Omental fat pad (tissue), 4 donors: ENCODE results near the gene PPP1R9A. TPM values are rescaled to one million over a fixed set of nuclear protein-coding genes. Genes with fewer than 3 reads are reported as not detected.

Source experiments
- ATAC-seq: fragments of 150-250 bp; one replicate; pipeline ENCODE4 v1.9.1; 2016; ENCODE audit warnings: mild to moderate bottlenecking, moderate library complexity; ENCODE audit not compliant: low FRiP score
- DNase-seq: peaks from one replicate; pipeline ENCODE4 v3.0.0-alpha.2; 2019; ENCODE audit warnings: low spot score
- total RNA-seq, 4 donors: library from RNA; depleted of rRNA; stranded (reverse); fragments of >200 nt; gene quantifications; one replicate each; pipeline ENCODE4 v1.1.0, GENCODE V29; 2016
- TF ChIP-seq, protein P1 (sequence below), 3 donors: fragments of 450-650 bp; IDR thresholded peaks; one replicate each; pipeline ENCODE4 v1.5.1; 2016 to 2017; ENCODE audit warnings: antibody characterized with exemption in 3 of 3, mild to moderate bottlenecking in 3 of 3, moderate library complexity in 2 of 3

The PPP1R9A gene
- total RNA-seq, 4 donors from 2014 or later, result 5.5 to 16.5 (median 9.6) TPM

DNA sequence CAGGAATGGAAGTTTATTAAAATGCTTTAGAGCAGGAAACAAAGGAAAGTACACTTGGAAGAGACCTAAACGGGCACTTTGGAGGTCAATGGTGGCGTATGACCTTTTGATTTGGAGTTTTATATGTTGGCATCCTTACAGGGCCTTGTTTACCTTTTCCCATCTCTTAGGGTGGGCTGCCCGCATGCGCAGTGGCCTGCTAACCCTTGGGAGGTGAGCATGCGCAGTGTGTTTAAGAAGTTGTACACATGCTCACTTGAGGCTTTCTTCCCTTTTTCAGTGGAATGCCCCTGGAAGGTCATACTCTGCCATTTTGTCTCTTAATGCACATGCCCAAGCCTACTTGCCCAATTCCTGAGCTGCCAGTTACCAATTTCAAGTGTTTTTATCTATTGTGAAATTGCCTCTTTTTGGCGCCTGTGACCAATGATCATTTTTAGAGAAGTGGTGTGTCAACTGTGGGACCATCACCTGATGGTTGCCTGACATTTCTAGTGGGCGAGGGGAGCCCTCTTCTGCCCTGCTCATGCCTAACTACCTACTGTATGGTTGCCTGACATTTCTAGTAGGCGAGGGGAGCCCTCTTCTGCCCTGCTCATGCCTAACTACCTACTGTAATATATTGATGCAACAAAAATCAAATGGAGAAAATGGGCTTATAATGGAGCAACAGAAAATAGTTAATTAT is 138.0 kb downstream of the PPP1R9A start:
- no peak for DNase-seq
- ATAC-seq, result no peak
- TF ChIP-seq, protein P1, sequence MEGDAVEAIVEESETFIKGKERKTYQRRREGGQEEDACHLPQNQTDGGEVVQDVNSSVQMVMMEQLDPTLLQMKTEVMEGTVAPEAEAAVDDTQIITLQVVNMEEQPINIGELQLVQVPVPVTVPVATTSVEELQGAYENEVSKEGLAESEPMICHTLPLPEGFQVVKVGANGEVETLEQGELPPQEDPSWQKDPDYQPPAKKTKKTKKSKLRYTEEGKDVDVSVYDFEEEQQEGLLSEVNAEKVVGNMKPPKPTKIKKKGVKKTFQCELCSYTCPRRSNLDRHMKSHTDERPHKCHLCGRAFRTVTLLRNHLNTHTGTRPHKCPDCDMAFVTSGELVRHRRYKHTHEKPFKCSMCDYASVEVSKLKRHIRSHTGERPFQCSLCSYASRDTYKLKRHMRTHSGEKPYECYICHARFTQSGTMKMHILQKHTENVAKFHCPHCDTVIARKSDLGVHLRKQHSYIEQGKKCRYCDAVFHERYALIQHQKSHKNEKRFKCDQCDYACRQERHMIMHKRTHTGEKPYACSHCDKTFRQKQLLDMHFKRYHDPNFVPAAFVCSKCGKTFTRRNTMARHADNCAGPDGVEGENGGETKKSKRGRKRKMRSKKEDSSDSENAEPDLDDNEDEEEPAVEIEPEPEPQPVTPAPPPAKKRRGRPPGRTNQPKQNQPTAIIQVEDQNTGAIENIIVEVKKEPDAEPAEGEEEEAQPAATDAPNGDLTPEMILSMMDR (IDR thresholded peaks at IDR 0.05), result no peak

DNA sequence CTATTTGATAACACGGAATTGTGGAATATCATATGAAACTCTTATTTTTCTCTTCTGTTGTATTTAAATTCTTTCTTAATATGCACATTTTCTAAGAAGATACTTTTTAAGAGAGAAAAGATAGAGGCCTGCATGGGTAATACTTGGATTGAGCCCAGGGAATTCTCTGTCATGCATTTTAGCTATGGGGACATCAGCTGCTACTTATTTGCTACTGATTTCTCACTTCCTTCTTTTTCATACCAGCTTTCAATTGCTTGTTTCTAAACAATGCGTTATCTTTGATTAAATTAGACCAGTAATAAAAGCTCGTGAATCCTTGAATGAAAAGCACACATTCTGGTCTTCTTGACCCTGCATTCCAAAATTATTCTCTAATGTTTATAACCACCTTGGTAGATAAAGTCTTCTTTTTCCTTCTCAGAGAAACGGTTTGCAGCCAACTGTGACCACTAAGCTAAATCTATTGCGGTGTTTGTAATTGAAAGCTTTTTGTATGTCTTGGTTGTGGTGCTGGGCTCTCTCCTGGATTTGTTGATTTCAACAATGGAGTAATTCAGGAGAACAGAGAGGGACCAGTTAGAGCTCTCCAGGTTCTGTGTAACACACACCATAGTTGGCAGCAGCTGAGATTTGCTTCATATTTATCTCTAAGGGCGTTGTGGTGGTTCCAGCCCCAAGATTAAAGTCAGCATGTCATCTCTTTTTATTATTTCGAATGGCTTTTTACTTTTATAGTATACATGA is 139.3 kb downstream of the PPP1R9A start:
- ATAC-seq, result no peak
- TF ChIP-seq, protein P1 (IDR thresholded peaks at IDR 0.05), result no peak
- DNase-seq, result no peak

DNA sequence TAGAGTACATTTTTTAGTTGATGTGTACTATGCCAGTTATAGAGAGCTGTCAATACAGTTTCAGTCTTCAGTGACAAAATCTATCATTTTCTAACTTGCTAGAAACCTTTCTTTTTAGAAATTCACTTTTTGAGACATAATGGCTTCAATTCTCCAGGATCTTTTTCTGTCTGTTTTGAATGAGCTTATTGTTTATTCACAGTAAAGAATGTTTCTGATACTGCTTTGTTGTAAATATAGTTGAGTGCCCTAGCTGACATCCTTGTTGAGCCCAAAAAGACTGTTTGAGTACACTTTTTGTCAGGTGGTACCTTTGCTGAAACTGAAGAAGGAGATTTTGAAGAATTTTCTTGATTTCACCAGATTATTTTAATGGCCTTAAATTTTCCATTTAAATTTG is 139.9 kb downstream of the PPP1R9A start:
- no peak for DNase-seq
- no peak for ATAC-seq
- TF ChIP-seq, protein P1 (IDR thresholded peaks at IDR 0.05), result no peak

DNA sequence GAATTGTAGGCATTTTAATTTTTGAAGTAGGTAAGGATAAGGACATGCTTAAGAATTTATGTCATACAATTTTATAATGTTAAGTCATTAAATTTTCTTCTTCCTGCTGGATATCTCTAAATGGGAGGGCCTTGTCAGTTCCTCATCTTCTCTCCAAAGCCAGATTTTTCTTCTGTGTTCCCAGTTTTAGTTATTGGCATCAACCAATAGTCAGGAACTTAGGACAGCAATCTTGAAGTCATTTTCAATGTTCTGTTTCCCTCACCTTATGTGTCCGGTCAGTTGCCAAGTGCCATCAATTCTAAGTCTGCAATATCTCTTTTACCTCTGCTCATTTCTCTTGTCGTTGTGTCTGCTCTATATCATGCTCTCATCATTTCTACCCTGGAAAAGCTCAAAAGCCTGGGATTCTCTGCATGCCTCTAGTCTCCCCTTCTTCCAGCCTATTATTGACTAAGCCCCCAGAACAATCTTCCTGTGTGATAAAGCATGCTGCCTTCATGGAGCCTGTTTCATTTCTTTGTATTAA is 145.2 kb downstream of the PPP1R9A start:
- no peak for ATAC-seq
- DNase-seq, result no peak
- TF ChIP-seq, protein P1 (IDR thresholded peaks at IDR 0.05), result no peak

DNA sequence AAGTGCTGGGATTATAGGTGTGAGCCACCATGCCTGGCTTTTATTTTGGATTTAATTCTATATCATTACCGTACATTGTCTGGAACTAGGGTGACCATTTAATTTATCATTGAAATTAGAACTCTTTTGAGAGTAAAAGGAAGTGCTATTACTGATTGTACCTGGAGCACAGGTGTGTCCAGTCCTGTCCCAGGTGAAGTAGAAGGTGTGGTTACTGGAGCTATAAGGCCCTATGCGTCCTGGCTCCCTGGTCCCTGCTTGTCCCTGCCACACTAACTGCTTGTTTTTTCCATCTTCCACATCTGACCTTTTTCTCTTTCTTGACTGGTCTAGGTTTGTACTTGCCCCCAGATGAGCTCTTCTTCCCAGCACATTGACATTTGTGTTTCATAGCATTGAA is 147.0 kb downstream of the PPP1R9A start:
- DNase-seq, result no peak
- no peak for ATAC-seq
- TF ChIP-seq, protein P1 (IDR thresholded peaks at IDR 0.05), result no peak

DNA sequence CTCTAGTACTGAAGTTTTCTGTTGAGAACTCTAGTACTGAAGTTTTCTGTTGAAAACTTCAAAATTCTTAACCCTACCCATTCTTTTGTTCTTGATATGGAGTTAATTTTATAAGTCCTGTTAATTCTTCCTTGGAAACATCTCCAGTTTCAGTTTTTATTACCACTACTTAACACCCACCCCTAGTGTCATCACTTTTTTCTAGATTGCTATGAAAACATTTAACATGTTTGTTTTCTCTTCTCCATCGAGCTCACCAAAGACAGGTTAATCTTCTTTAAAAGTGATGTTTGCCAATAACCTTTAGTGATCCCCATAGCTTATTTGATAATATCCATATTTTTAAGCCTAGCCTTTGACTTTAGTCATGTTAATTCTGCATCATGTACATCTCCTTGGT is 147.9 kb downstream of the PPP1R9A start:
- TF ChIP-seq, protein P1 (IDR thresholded peaks at IDR 0.05), result no peak
- DNase-seq, result no peak
- no peak for ATAC-seq
